T47D (cell line): ENCODE measurements around the gene FLRT2.

Experiments
- DNase-seq, 2 experiments: peaks; one replicate each; pipeline versions ENCODE4 v3.0.0 to v3.0.0-alpha.2; 2011 to 2012; ENCODE audit warnings: low read depth in 1 of 2, low spot score in 1 of 2
- JUND ChIP-seq: IDR thresholded peaks from 2 replicates; pipeline ENCODE4 v1.6.1; 2012; ENCODE audit warnings: low read depth
- in situ Hi-C: cut with HindIII; loops from 2 replicates; pipeline ENCODE4 v1.10.0; 2016; ENCODE audit warnings: low sequenced_read_pairs, low pct_unique_long_range_greater_than_20kb

FLRT2 gene

DNA sequence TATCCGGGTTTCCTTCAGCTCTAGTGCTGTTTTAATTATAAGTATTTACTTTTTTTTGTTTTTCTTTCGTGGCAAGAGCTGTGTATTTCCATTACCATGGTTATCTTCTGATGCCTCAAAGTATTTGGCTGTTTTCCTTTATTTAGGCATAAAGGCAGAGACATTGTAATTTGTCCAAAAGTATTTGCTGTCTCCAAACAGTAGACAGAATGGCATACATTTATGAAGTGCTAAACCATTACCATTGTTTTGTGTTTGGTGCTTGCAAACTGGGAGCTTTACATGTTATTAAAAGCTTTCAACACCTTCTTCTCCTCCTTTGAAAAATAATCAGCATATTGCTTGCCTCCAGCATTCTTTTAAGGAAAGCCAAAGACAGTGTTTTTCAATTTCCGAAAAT lies 46.3 kb downstream of the FLRT2 start:
- TF ChIP-seq JUND: no peak
- no peak for DNase-seq
- in situ Hi-C loops: no loop called here

GRCh38 chr14:85576848-85577542 lies 47.1 kb downstream of the FLRT2 start:
- in situ Hi-C loops: no loop called here
- DNase-seq: no peak
- no peak for TF ChIP-seq JUND

- DNase-seq: no peak
- no peak for TF ChIP-seq JUND
- in situ Hi-C loops: no loop called here
Measured at GRCh38 chr14:85577543-85578114, 47.7 kb downstream of the FLRT2 start.

GRCh38 chr14:85578357-85578756 lies 48.4 kb downstream of the FLRT2 start:
- no peak for DNase-seq
- in situ Hi-C loops: no loop called here
- no peak for TF ChIP-seq JUND

DNA sequence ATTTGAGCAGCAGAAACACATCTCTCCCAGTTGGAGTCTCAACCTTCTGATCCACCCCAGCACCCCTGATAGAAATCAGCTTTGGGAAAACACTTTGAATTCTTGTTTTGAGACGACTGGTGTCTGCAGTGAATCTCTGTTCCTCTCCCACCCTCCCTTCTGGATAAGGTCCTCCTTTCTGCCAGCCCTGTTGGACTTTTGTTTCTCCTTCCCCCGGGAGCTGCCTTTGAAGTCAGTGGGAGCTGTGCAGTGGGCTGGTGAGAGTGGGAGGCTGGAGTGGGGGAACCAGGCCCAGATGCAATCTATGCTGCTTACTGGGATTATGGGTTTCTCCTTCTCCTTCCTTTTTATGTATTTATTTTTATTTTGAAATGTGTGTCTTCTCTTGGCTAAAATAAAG lies 49.0 kb downstream of the FLRT2 start:
- DNase-seq: no peak
- in situ Hi-C loops: no loop called here
- no peak for TF ChIP-seq JUND

DNA sequence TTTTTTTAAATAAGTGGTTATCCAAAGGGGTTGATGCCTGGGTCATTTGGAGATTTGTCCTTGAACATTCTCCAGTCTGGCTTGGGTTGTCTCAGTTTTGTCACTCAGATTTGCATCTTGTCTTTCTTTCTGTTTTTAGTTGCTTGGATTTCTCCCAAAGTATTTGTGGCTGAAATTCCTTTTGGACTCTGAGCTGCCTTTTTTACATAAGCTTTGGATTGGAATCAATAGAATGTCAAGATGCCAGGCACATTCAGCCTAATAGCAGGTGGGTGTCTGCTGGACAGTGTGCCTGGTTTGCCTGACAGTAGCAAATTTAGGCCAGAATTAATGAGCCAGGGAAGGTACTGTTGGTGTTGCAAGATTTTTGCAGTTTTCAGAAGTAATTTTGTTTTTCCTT lies 50.0 kb downstream of the FLRT2 start:
- TF ChIP-seq JUND: no peak
- DNase-seq: no peak
- in situ Hi-C loops: no loop called here

DNA sequence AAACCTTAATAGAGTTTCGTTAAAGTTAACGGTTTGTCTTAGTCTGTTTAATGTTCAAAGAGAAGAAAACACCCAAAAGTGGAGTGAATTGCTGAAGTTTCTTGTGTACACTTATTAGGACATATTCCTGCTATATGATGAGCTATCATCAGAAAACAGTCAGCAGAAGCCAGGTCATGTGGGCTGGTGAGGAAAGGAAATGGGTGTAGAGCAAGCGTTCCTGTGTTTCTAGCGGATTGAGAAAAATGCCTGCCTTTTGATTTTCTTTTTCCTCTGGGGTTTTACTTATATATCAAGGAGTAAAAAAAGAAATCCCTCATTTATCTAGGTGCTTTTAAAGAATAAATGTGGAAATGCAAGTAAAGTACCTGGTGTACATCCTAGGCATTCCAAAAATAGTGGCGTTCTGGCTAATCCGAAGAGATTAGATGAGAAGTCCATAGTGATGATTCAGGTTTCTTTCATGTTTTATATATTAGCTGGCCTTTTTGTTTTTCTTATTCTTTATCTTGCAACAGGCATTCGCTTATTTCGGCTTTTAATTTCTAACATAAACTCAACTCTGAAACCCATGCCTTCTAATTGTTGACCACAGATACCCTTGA lies 50.7 kb downstream of the FLRT2 start:
- no peak for DNase-seq
- in situ Hi-C loops: no loop called here
- TF ChIP-seq JUND: no peak

GRCh38 chr14:85581691-85582090 lies 51.7 kb downstream of the FLRT2 start:
- no peak for TF ChIP-seq JUND
- DNase-seq: no peak
- in situ Hi-C loops: no loop called here

DNA sequence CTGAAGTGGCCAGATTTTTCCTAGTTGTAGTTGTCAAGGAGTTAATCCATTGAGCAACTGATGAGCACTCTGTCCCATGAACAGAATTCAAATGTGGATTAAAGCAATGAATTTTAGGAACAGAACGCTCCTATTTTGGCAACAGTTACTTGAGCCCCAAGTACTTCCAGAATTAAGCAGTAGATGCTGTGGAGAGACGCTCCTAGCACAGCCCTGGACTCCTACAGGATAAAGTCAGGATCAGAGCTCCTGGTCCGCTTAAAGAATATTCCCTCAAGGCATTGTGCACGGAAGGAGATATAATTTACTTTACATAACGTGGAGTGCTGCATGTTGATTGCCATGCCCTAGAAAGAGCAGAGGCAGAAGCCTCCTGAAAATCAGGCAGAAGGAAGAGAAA lies 53.4 kb downstream of the FLRT2 start:
- in situ Hi-C loops: no loop called here
- no peak for DNase-seq
- no peak for TF ChIP-seq JUND

- TF ChIP-seq JUND: no peak
Measured at GRCh38 chr14:85584481-85584880, 54.5 kb downstream of the FLRT2 start.

GRCh38 chr14:85587151-85587711 lies 57.3 kb downstream of the FLRT2 start:
- in situ Hi-C loops: no loop called here
- DNase-seq: peak in 1 of 2 experiments; percentile 88

More at GRCh38 chr14:85584481-85584880, 54.5 kb downstream of the FLRT2 start:
- in situ Hi-C loops: no loop called here
- DNase-seq: no peak

DNA sequence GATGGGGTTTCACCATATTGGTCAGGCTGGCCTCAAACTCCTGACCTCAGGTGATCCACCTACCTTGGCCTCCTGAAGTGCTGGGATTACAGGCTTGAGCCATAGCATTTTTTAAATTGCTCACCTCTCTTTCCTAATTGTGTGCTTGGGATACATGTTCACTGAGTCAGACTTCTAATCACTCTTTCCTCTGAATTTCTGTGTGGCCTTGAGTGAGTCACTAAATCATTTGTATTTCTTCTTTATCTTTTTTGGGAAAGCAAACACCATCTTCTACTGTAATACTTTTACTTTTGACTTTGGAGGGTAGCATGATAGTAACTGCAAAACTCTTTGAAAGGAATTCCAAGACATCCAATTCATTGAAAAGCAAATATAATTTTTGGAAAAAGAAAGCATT lies 60.8 kb downstream of the FLRT2 start:
- no peak for TF ChIP-seq JUND
- in situ Hi-C loops: no loop called here
- no peak for DNase-seq

More at GRCh38 chr14:85587151-85587711, 57.3 kb downstream of the FLRT2 start:
- TF ChIP-seq JUND: peak; percentile 16; the same call in 1 of the 2 replicates

- in situ Hi-C loops: no loop called here
- no peak for DNase-seq
- no peak for TF ChIP-seq JUND
Measured at GRCh38 chr14:85594217-85594616, 64.3 kb downstream of the FLRT2 start.
